HFFc6 (cell line): ENCODE measurements around the gene ARMC12. TPM values are rescaled to one million over a fixed set of nuclear protein-coding genes. Genes with fewer than 3 reads are reported as not detected.

Source experiments
- DNase-seq: peaks from one replicate; pipeline ENCODE4 v3.0.0-alpha.2; 2018
- H3K27ac Mint-ChIP-seq: 2 replicates; pipeline ENCODE4 v1.8.0; 2020; ENCODE audit warnings: mild to moderate bottlenecking, mixed read lengths
- H3K27me3 Mint-ChIP-seq: 2 replicates; pipeline ENCODE4 v1.8.0; 2021; ENCODE audit warnings: mild to moderate bottlenecking, moderate library complexity, mixed read lengths; ENCODE audit not compliant: insufficient read depth
- H3K36me3 Mint-ChIP-seq: 2 replicates; pipeline ENCODE4 v1.8.0; 2021; ENCODE audit warnings: low read depth, mixed read lengths
- H3K4me1 Mint-ChIP-seq: 2 replicates; pipeline ENCODE4 v1.8.0; 2020; ENCODE audit warnings: low read depth, mixed read lengths
- H3K4me3 Mint-ChIP-seq: 2 replicates; pipeline ENCODE4 v1.8.0; 2020; ENCODE audit warnings: mild to moderate bottlenecking, moderate library complexity, mixed read lengths
- H3K9me3 Mint-ChIP-seq: 2 replicates; pipeline ENCODE4 v1.8.0; 2020; ENCODE audit warnings: mild to moderate bottlenecking, mixed read lengths
- CTCF ChIP-seq: fragments of 200-600 bp; sonication (generic); IDR thresholded peaks from 2 replicates; pipeline ENCODE4 v1.5.0; 2021; ENCODE audit warnings: antibody characterized with exemption, mild to moderate bottlenecking
- total RNA-seq, 6 experiments: library from RNA; stranded (reverse); fragmentation: NEBNext Ultra II Directional; extraction: Animal tissue kit (Norgen Biotek cat#: 25700); gene quantifications; 2 replicates in 1 of 6; 3 replicates in 5 of 6; pipeline ENCODE4 v1.2.3, GENCODE V29; 2021

Gene ARMC12
- total RNA-seq, 6 experiments from 2014 or later, result 0.17 to 0.33 (median 0.27) TPM; not detected in 2

DNA sequence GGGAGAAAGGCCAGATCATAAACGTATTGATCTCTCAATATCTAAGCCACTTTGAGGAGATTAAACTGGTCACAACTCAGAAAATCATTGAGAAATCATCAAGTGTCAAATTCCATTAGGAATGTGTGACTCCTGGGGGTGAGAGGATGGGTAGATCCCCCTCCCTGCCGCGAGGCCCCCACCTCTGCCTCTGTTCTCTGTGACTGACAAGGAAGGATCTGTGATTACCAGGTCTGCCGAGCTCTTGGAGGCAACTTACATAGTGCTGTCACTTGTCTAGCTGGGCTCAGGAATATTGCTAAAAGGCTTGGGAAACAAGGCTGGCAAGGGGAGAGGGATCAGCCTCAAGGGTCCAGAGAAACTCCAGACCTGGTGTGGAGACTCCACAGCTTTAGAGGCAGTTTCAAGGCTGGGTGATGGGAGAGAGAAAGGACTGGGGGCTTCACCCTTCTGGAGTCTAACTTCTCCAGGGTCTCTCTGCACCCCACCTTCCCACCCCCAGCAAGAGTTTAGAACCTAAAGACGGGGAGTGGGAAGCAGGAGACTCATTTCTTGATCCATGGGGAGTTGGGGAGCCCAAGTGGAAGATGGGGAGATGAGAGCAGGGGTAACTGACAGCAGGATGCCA is 11.6 kb upstream of the ARMC12 start:
- H3K9me3 Mint-ChIP-seq, result no peaks in the 10 kb centered on the region
- no peaks in the 10 kb centered on the region for H3K36me3 Mint-ChIP-seq
- H3K4me3 Mint-ChIP-seq, result no peak overlapping the region
- no peak for TF ChIP-seq CTCF
- H3K27me3 Mint-ChIP-seq, result peaks cover 1% of the 10 kb centered on the region
- no peak overlapping the region for H3K27ac Mint-ChIP-seq
- H3K4me1 Mint-ChIP-seq, result peaks cover 33% of the 10 kb centered on the region
- DNase-seq, result no peak

DNA sequence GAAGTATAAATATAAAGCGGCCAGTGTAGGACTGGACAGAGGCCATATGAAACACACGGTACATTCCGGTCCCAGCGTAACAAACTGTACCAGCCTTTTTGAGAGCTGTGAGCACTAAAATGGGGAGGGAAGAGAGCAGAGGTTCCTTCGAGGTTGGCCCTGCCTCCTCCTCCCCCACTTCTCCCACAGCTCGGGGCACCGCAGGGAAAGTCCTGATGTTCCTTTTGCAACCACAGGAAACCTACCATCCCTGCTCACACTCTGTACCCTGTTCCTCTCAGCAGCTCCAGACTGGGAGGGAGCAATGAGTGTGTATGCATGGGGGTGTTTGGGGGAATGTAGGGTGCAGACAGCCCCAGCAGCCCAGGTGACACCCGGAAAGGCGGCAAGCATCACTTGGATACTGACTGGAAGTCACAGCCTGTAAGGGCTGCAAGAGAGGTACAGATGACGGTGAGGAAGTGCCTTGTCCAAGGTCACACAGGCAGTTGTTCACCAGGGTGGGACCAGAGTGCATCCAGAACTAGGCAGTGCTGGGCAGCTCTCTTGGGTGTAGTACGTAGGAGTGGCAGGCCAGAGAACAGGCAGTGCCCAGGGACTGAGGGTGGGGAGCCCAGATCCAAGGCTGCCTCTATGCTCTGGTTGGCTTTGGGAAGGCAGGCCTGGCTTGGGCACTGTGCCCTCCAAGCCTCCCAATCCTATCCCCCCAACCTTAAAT is 11.0 kb upstream of the ARMC12 start:
- Mint-ChIP-seq H3K27ac (no peak overlapping the region), H3K4me1 (peaks cover 27% of the 10 kb centered on the region), H3K36me3 (no peaks in the 10 kb centered on the region), H3K9me3 (no peaks in the 10 kb centered on the region), H3K27me3 (peaks cover 1% of the 10 kb centered on the region), H3K4me3 (no peak overlapping the region)
- DNase-seq, result no peak
- no peak for TF ChIP-seq CTCF

- Mint-ChIP-seq H3K9me3 (no peaks in the 10 kb centered on the region), H3K4me1 (peaks cover 30% of the 10 kb centered on the region), H3K4me3 (peak overlapping the region; percentile 79), H3K27ac (peak overlapping the region; percentile 66), H3K27me3 (peaks cover 1% of the 10 kb centered on the region), H3K36me3 (no peaks in the 10 kb centered on the region)
- peak; percentile 41 for DNase-seq
- TF ChIP-seq CTCF, result no peak
Measured at GRCh38 chr6:35727231-35727934, 9.4 kb upstream of the ARMC12 start.

DNA sequence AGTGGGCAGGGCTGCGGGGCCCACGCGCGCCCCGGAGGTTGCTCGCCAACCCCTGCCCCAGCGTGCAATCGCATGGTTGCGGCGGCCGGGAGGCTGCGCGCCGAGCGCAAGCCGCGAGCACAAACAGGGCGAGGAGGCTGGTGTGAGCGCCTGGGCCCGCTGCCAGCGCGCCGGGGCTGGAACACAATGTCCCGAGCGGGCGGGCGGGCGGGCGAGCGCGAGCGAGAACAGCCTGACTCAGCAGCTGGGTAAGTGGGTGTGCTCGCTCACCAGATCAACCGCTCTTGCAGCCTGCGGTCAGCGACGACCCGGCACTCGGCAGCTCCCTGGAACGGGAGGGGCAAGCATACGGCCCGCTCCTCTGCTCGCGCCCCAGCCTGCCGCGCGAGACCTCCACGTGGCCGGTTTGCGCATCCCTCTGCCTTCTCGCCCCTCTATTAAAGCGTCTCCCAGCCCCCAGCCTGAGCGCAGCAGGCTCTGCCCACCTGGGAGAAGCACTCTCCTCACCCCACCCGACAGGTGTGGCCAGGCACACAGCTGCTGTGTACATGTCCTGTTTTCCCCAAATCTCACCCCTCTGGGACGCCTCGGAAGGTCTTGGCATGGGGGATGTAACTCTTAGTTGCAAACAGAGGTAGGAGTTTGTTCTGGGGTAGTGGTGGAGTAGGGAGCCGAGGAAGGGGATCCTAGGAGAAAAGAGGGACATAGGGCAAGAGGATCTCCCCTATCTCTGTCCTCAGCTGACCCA is 8.7 kb upstream of the ARMC12 start:
- peak; percentile 88 for DNase-seq
- H3K4me3 Mint-ChIP-seq, result peak overlapping the region; percentile 85
- H3K27ac Mint-ChIP-seq, result peak overlapping the region; percentile 89
- H3K4me1 Mint-ChIP-seq, result peaks cover 36% of the 10 kb centered on the region
- no peaks in the 10 kb centered on the region for H3K9me3 Mint-ChIP-seq
- H3K36me3 Mint-ChIP-seq, result no peaks in the 10 kb centered on the region
- H3K27me3 Mint-ChIP-seq, result peaks cover 1% of the 10 kb centered on the region
- no peak; the same call in 1 of the 2 replicates for TF ChIP-seq CTCF
